COLO668 (cell line): ENCODE results near the gene DNM3.

ENCODE experiments used
- DNase-seq: peaks from one replicate; lab custom pipeline; 2025; ENCODE audit not compliant: unreplicated experiment; lab: John Stamatoyannopoulos, UW

DNM3 gene

GRCh38 chr1:172165403-172165802, 324.1 kb downstream of the DNM3 start:
- no peak for DNase-seq

DNA sequence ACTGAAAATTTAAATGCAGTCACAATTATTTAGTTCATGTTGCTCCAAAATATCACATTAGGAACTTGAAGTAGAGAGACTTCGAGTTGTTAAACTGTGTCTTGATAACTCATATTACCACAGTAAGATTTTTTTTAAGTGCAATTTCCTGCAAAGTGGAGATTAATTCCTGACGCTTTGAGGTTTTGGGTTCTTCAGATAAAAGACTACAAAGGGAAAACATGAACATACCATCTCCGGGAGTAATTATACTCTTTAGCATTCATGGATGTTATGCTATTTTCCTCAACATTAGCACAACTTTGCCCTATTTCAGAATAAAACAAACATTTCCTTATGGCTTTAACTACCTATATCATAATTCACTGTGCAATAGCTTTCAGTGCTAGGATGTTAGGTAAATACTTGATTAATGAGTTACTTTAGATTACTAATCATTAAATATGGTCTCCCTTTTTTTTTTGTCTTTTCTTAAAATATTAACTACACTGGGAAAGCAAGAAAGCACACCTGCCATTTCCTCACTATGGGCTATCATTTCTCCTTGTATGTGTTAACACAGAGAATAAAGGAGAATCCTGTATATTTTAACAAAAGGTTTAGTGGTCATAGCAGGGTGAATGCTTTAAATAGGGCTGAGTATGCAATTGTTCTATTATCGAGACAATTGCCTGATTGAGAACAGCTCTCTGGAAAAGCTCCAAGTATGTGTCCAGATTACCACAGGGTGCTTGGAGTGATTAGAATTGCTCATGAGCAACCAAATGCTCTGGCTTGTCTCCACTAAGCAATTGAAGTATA, 326.7 kb downstream of the DNM3 start:
- no peak for DNase-seq

- no peak for DNase-seq
These were observed 327.2 kb downstream of the DNM3 start for GRCh38 chr1:172168597-172168872.

DNA sequence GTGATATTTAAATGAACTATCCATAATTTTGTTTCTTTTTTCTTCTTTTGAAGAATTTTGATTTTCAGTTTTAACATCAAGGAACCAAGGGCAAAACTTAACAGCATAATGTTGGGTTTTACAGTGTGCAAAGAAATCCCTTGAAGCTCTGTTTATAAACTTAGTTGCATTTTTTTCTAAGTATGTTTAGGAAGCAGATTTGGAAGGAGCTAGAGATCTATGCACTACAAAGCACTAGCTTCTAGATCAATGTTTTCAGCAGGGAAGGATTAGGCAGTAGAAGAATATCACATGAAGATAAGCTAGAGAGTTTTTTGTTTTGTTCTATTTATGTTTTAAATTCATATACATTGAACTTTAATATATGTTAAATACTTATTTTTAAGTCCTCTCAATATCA, 328.5 kb downstream of the DNM3 start:
- no peak for DNase-seq

DNA sequence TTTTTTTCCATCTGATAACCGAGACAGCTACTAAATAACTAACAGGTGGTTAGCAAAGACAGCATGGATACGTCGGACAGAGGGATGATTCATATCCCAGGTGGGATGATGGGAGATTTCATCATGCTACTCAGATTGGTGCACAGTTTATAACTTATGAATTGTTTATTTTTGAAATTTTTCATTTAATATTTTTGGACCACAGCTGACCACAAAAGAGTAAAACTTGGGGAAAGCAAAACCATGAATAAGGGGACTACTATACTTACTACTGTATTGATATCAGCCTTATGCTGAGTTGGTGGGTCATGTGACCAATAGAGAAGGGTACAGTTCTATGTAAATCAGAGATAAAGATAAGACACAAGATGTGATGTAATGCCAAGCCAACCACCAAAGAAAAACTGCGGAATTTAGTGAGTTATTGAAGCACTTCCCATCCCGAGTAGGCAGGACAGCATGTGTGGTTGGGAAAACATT, 331.1 kb downstream of the DNM3 start:
- no peak for DNase-seq

- DNase-seq, result no peak
These were observed 334.9 kb downstream of the DNM3 start for GRCh38 chr1:172176206-172176605.

DNA sequence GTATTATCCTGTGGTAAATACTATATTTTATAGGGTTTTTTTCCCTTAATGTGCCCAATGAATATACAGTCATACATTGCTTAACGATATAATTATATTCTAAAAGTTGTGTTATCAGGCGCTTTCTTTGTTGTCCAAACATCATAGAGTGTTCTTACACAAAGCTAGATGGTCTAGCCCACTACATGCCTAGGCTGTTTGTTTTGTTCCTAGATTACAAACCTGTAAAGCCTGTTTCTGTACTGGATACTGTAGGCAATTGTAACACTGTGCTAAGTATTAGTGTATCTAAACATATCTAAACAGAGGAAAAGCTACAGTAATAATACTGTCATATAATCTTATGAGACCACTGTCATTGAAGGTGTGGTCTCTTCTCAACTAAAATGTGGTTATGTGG, 336.6 kb downstream of the DNM3 start:
- DNase-seq, result no peak

GRCh38 chr1:172178886-172179285, 337.6 kb downstream of the DNM3 start:
- DNase-seq, result no peak

- DNase-seq, result no peak
These were observed 338.6 kb downstream of the DNM3 start for GRCh38 chr1:172179918-172180317.

GRCh38 chr1:172180501-172181285, 339.4 kb downstream of the DNM3 start:
- DNase-seq, result no peak

- DNase-seq, result no peak
These were observed 343.4 kb downstream of the DNM3 start for GRCh38 chr1:172184506-172185191.

GRCh38 chr1:172185211-172185610, 343.9 kb downstream of the DNM3 start:
- DNase-seq, result no peak

GRCh38 chr1:172185996-172186395, 344.7 kb downstream of the DNM3 start:
- no peak for DNase-seq

DNA sequence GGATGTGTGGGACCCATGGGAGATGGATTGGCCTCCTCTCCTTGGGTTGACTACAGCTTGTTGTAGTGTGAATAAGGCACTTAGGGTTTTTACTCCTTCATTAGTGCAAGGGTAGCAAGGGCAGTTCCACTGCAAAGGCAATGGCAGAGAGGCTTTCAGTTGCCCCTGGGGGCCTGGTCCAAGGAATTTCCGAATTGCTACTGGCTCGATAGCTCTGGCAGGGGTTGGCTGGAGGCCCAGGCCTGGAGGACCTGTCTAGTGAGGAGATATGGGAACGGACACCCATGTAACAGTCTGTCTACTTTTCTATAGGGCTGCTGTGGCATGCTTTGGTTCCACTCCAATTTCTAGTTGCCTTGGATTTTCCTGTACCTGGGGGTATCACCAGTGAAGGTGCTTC, 360.3 kb downstream of the DNM3 start:
- no peak for DNase-seq

DNA sequence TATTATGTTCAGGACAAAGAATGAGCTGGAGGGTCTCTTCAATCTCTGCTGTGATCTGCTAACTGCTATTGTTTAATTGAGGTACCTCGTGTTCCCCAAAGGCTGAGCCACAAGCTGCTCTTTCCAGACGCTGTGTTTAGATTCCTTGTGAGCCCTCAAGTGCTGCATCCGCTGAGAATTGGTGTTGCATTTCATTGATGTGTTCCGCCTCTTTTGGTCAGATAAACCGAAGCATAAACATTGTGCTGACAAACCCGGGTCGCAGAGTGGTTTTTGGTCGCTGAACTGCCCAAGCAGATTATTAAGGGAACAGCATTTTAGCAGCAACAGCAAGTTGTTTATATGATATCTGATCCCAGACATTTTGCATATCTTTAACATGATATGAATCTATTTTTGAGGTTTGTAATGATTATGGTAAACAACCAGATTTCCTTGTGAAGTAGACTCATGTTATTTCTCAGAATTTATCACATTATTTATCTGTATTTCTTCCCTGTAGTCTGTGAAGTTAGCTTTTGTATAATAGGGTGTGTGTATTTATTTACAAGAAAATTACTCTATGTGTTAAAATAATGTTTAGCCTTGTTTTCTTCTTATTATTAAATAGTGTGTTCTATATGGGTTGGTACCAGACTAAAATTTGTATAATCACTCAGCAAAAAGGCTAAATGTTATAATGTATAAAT, 362.0 kb downstream of the DNM3 start:
- DNase-seq, result no peak

GRCh38 chr1:172203902-172204301, 362.6 kb downstream of the DNM3 start:
- DNase-seq, result no peak

GRCh38 chr1:172206256-172206655, 365.0 kb downstream of the DNM3 start:
- no peak for DNase-seq

DNA sequence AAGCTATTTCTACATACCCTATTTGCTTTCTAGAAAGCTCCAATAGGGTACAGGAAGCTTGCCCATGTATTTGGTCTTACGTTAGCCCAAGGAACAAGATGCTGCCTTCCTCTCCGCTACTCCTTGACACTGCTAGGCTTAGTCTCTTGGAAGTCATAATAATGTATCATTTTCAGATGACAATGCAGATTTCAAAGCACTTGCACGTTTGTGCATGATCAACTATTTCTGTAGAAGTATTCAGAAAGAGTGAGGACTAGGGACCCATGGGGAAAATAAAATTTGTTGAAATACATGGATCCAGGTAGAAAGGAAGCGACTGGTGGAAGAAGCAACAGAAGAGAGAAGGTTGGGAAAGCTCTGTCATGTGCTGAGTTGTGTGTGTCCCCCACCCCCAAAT, 367.3 kb downstream of the DNM3 start:
- no peak for DNase-seq

DNA sequence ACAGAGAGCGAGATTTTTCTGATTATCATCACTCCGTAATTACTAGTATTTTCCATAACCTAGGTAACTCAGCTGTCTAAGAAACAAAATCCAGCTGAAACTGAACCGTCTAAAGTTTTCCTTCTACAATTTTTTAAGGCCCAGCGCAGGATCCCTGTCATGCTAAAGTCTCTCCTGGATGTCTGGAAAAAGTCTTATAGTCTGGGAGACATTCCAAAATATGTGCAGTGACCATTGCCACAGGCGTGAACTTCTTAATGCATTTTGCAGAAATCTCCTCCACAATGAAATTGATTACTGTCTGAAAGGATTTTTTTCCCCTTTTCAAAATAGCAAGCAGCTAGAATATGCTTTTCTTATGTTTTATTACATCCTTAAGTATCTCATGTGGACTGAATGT, 369.9 kb downstream of the DNM3 start:
- no peak for DNase-seq

GRCh38 chr1:172212124-172212523, 370.8 kb downstream of the DNM3 start:
- no peak for DNase-seq

- DNase-seq, result no peak
These were observed 373.7 kb downstream of the DNM3 start for GRCh38 chr1:172215006-172215405.
